Stimulated activated CD4-positive, alpha-beta T cell treated with anti-CD3 and anti-CD28 coated beads, Interleukin-4, amount 100 ng/mL, for 1 hour (primary cell): Measurements from ENCODE around the gene GATB.

ENCODE experiments used
- DNase-seq: peaks from one replicate; pipeline ENCODE4 v3.0.0-alpha.2; 2020

GATB gene

GRCh38 chr4:151643564-151643963 lies 117.2 kb downstream of the GATB start:
- DNase-seq = no peak

- DNase-seq = no peak
Measured at GRCh38 chr4:151641983-151642382, 118.8 kb downstream of the GATB start.

- no peak for DNase-seq
Measured at GRCh38 chr4:151641167-151641566, 119.6 kb downstream of the GATB start.

- no peak for DNase-seq
Measured at GRCh38 chr4:151640381-151640780, 120.4 kb downstream of the GATB start.

- no peak for DNase-seq
Measured at GRCh38 chr4:151638295-151638858, 122.4 kb downstream of the GATB start.

GRCh38 chr4:151631349-151631748 lies 129.5 kb downstream of the GATB start:
- no peak for DNase-seq

- DNase-seq = no peak
Measured at GRCh38 chr4:151629097-151629783, 131.6 kb downstream of the GATB start.

- DNase-seq = no peak
Measured at GRCh38 chr4:151628001-151628608, 132.7 kb downstream of the GATB start.

- DNase-seq = no peak
Measured at GRCh38 chr4:151627491-151627890, 133.3 kb downstream of the GATB start.

- DNase-seq = no peak
Measured at GRCh38 chr4:151626751-151627150, 134.1 kb downstream of the GATB start.

- DNase-seq = no peak
Measured at GRCh38 chr4:151626228-151626627, 134.6 kb downstream of the GATB start.

- no peak for DNase-seq
Measured at GRCh38 chr4:151624626-151625565, 135.9 kb downstream of the GATB start.
